ENCODE data around the gene C4orf54. TPM values are rescaled to one million over a fixed set of nuclear protein-coding genes. Genes with fewer than 3 reads are reported as not detected.

The C4orf54 gene
- total RNA-seq, 1 experiment from 2014 or later: not detected

DNA sequence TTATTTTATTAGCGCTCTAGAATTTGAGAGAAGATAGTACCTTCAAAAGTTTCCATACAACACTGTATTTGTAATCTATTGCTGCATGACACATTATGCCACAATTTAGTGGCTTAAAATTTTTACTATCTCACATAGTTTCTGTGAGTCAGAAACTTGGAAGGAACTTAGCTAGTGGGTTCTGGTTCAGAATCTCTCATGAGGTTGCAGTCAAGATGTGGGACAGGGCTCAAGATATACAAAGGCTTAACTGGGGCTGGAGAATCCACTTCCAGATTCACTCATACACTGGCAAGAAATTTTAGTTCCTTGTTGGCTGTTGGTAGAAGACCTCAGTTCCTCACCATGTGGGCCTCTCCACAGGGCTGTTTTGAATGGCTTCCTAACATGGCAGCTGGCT is 11.5 kb upstream of the C4orf54 start:
- Histone ChIP-seq H4K5ac (ENCODE audit: insufficient read length, low read depth, low read length) (no peak overlapping the region), H3K56ac (ENCODE audit: insufficient read length, low read depth, low read length) (no peak overlapping the region), H3K23ac (ENCODE audit: insufficient read length, low read depth, low read length) (no peak overlapping the region), H3K23me2 (ENCODE audit: insufficient read length, low read depth, low read length, poor library complexity, severe bottlenecking) (no peaks in the 10 kb centered on the region), H2BK20ac (ENCODE audit: low read depth, low read length, poor library complexity, severe bottlenecking) (no peak overlapping the region), H3K79me2 (ENCODE audit: insufficient read depth, low read length) (no peaks in the 10 kb centered on the region), H3K18ac (ENCODE audit: insufficient read length, low read depth, low read length) (no peak overlapping the region), H2BK15ac (ENCODE audit: low read depth, low read length) (no peak overlapping the region), H4K8ac (replicated peaks; ENCODE audit: insufficient read length, low read depth, low read length) (no peak overlapping the region), H2BK120ac (ENCODE audit: low read depth, low read length, poor library complexity, severe bottlenecking) (no peak overlapping the region), H3K9me3 (ENCODE audit: control insufficient read depth, low read depth, low read length) (no peaks in the 10 kb centered on the region), H4K91ac (ENCODE audit: insufficient read length, low read depth, low read length) (no peak overlapping the region), H3K9ac (ENCODE audit: extremely low read depth, insufficient read length, low read length) (no peak overlapping the region), H3K14ac (ENCODE audit: insufficient read depth, low read length) (no peak overlapping the region), H3K4me2 (ENCODE audit: insufficient read depth, insufficient read length, low read length) (no peak overlapping the region), H2AFZ (ENCODE audit: low read length) (no peak overlapping the region), H3K4ac (ENCODE audit: low read depth, low read length) (no peak overlapping the region), H2BK5ac (ENCODE audit: insufficient read length, low read length) (no peak overlapping the region), H3K79me1 (ENCODE audit: insufficient read depth, low read depth, low read length, poor library complexity, severe bottlenecking) (no peaks in the 10 kb centered on the region), H3K27me3 (ENCODE audit: insufficient read depth, low read length) (no peaks in the 10 kb centered on the region), H4K20me1 (ENCODE audit: control insufficient read depth, insufficient read depth, insufficient read length) (no peaks in the 10 kb centered on the region), H2AK5ac (ENCODE audit: insufficient read length, low read length) (no peak overlapping the region), H3K4me1 (ENCODE audit: insufficient read depth, low read length) (no peaks in the 10 kb centered on the region), H3T11ph (ENCODE audit: low read length) (no peak overlapping the region), H2BK12ac (ENCODE audit: insufficient read length, low read depth, low read length) (no peak overlapping the region), H3K27ac (ENCODE audit: insufficient read length, low read depth, low read length) (no peak overlapping the region)
- H3K27me3 Mint-ChIP-seq (ENCODE audit: low read depth): no peaks in the 10 kb centered on the region; the same call in 1 of the 2 replicates
- TF ChIP-seq, protein P1, sequence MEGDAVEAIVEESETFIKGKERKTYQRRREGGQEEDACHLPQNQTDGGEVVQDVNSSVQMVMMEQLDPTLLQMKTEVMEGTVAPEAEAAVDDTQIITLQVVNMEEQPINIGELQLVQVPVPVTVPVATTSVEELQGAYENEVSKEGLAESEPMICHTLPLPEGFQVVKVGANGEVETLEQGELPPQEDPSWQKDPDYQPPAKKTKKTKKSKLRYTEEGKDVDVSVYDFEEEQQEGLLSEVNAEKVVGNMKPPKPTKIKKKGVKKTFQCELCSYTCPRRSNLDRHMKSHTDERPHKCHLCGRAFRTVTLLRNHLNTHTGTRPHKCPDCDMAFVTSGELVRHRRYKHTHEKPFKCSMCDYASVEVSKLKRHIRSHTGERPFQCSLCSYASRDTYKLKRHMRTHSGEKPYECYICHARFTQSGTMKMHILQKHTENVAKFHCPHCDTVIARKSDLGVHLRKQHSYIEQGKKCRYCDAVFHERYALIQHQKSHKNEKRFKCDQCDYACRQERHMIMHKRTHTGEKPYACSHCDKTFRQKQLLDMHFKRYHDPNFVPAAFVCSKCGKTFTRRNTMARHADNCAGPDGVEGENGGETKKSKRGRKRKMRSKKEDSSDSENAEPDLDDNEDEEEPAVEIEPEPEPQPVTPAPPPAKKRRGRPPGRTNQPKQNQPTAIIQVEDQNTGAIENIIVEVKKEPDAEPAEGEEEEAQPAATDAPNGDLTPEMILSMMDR (conservative IDR thresholded peaks at IDR 0.05): no peak
- no peaks in the 10 kb centered on the region for H3K4me1 Mint-ChIP-seq
- peaks cover 6 to 15% (median 14%) of the 10 kb centered on the region in 3 experiments for H3K36me3 Mint-ChIP-seq (ENCODE audit: insufficient read depth in 1 of 3, low read depth in 3 of 3)
- no peak overlapping the region for H3K4me3 Mint-ChIP-seq
- no CpG with 5 or more reads among the region's 1 CpG for WGBS (ENCODE audit: extremely low coverage, insufficient read length, low lambda C conversion rate)
- H3K27ac Mint-ChIP-seq: no peak overlapping the region
- H3K9me3 Mint-ChIP-seq: peaks cover 23% of the 10 kb centered on the region in 2 experiments
- no peak for DNase-seq

All from H9 (cell line).